ENCODE data around the gene MAML2.
A peak's percentile ranks its signal among the peaks of the same experiment; 100 is the strongest.

The MAML2 gene

DNA sequence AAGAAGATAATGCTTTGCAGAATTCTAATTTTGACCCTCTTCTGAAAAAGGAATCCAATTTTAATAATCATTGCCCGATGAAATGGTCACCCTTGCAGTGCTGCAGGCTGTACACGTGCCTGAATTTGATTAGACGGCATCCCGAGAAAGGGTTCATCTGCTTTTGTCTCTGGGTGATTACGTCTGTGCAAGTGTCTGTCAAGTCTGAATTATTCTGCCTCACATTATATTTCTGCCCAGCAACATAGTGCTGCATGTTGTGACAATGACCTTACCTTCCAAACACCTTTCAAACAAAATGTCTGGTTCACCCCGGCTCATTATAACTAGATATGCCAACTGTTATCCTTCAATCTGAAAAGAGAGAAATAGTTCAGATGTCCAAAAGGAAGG is 164.1 kb downstream of the MAML2 start:
- no peak overlapping the region for H3K4me3 ChIP-seq
- DNase-seq (ENCODE audit: low spot score) = no peak
- H3K27ac ChIP-seq = no peak overlapping the region
- TF ChIP-seq, protein P1, sequence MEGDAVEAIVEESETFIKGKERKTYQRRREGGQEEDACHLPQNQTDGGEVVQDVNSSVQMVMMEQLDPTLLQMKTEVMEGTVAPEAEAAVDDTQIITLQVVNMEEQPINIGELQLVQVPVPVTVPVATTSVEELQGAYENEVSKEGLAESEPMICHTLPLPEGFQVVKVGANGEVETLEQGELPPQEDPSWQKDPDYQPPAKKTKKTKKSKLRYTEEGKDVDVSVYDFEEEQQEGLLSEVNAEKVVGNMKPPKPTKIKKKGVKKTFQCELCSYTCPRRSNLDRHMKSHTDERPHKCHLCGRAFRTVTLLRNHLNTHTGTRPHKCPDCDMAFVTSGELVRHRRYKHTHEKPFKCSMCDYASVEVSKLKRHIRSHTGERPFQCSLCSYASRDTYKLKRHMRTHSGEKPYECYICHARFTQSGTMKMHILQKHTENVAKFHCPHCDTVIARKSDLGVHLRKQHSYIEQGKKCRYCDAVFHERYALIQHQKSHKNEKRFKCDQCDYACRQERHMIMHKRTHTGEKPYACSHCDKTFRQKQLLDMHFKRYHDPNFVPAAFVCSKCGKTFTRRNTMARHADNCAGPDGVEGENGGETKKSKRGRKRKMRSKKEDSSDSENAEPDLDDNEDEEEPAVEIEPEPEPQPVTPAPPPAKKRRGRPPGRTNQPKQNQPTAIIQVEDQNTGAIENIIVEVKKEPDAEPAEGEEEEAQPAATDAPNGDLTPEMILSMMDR (IDR thresholded peaks at IDR 0.05) = no peak

DNA sequence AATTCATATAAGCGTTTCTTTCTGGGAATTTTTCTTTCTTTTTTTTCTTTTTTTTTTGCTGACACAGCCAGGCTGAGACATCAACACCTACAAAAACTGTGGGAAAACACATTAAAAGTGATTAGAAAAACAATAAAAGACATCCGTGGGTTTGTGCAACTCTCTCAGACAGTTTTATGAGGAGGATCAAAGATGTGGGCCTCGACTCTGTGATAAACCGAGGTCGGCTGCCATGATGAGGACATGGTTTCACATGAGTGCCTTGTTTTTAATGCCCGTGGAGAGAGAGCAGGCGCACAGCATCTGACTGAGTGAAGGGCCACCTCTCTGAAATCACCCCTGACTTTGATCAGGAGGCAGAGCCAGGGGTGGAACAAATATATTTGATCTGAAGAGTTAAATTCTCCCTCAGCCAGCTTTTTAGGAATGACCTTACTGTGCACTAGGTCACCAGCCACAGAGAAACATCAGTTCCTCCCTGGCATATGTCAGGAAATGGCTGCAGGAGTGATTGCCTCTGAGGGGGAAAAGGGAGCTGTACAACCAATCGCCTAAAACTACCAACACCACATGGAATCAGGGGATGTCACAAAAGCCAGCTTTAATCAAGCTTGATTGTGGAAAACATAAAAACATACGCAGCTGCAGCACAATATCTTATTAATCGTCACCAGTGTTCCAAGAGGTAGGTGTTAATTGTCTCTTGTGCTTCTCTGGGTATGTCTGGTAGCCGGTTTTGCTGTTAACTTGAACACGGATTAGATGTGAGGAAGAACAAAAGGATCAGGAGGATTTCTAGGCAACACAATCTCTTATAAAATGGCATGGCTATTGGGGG is 164.7 kb downstream of the MAML2 start:
- Histone ChIP-seq H3K4me3 (no peak overlapping the region), H3K27ac (no peak overlapping the region)
- no peak for DNase-seq (ENCODE audit: low spot score)
- TF ChIP-seq, protein P1 (IDR thresholded peaks at IDR 0.05) = no peak

DNA sequence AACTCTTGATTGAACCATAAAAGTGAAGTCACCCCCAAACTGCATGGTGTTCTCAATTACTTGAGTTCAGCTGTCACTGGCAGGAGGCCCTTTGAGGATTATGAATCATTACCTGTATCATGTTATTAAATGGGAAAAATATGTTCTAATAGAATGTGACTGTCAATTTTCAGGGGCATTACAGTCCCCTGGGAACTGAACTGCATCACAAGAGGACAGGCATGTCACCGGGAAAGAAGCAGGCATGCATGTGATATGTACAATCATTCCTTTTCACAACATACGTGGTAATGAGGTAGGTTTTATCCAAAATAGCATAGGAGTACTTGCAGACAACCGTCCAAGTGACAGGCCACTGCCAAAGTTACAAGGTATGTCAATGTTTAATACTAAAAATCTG is 165.8 kb downstream of the MAML2 start:
- TF ChIP-seq, protein P1 (IDR thresholded peaks at IDR 0.05) = no peak
- Histone ChIP-seq H3K27ac (no peak overlapping the region), H3K4me3 (no peak overlapping the region)
- DNase-seq (ENCODE audit: low spot score) = no peak

DNA sequence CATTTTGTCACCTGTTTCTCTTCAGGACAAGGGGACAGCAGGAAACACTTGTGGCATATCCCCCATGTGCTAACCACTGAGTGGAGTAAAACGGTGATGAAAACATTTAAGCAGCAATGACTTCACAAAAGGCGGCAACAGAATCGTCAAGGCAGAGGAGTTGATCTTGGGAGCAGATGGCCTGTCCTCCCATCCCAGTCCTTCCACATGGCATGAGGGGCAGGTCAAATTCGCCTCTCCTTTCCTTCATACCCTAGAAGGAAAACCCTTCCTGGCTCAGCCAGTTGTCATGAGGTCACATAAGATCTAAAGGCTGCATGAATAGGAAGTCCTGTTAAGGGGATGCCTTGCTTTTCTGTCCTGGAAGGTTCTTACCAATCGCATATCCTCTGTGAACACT is 169.1 kb downstream of the MAML2 start:
- TF ChIP-seq, protein P1 (IDR thresholded peaks at IDR 0.05) = no peak
- Histone ChIP-seq H3K4me3 (no peak overlapping the region), H3K27ac (no peak overlapping the region)
- no peak for DNase-seq (ENCODE audit: low spot score)

DNA sequence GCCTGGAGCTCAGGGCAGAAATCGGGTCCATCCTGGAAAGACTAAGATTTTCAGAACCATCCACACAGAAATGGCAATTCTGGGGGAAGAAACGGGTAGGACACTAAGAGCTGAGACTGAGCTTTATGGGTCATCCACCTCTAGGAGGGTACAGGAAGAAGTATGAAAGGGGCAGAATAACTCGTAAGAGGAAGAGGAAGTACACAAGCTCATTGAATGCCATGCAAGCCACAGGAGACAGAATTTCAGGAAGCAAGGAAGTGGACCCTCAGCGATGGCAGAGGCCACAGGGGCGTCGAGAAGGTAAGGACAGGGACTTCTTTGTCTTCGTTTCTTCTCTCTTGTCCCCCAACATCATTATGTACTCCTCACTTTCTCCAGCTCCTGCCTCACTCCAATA is 169.6 kb downstream of the MAML2 start:
- Histone ChIP-seq H3K27ac (no peak overlapping the region), H3K4me3 (no peak overlapping the region)
- no peak for DNase-seq (ENCODE audit: low spot score)
- TF ChIP-seq, protein P1 (IDR thresholded peaks at IDR 0.05) = no peak

DNA sequence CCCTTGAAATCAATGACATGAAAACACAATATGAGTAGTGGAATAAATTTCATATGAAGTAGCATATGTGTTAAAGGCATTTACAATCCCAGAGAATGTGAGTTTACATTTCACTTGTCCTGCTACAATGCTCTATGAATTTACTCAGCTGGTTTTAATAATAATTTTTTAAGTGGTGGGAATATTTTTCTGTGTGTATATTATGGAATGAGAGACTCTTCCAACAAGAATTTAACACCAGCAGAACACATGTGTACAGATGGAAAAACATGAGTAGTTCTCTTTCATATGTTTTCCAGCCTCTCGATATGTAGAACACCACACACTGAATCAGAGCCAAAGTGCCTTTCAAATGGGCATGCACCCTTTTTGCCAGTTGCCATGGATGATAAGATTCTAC is 170.4 kb downstream of the MAML2 start:
- Histone ChIP-seq H3K27ac (no peak overlapping the region), H3K4me3 (no peak overlapping the region)
- no peak for DNase-seq (ENCODE audit: low spot score)
- TF ChIP-seq, protein P1 (IDR thresholded peaks at IDR 0.05) = no peak

DNA sequence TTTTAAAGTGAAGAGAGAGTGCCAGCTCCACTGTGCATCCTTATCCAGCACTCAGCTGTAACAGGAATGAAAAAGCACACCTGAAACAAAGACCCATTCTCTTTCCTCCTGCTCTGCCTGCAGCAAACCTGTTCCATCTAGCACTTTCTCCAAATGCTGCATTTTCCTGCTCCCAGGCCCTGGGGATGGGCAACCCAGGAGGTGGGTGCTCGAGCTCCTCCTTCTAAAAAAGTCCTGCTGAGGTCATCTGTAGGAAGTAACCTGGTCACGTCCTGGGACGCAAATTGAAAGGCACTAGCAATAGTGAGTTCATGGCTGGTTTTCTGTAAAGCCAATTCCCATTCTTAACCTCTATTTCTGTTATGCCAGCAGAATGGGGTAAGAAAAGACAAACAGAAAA is 173.7 kb downstream of the MAML2 start:
- peak overlapping the region; percentile 13 for H3K4me3 ChIP-seq
- TF ChIP-seq, protein P1 (IDR thresholded peaks at IDR 0.05) = no peak
- no peak for DNase-seq (ENCODE audit: low spot score)
- peak overlapping the region; percentile 41 to 72 for H3K27ac ChIP-seq

All from coronary artery (tissue), 2 donors.